CD4-positive, alpha-beta T cell treated with Interleukin-17A for 4 hours (primary cell): ENCODE measurements around the gene NPR3.

ENCODE experiments used
- DNase-seq: peaks from one replicate; pipeline ENCODE4 v3.0.0-alpha.2; 2020; ENCODE audit warnings: mixed read lengths

The NPR3 gene

DNA sequence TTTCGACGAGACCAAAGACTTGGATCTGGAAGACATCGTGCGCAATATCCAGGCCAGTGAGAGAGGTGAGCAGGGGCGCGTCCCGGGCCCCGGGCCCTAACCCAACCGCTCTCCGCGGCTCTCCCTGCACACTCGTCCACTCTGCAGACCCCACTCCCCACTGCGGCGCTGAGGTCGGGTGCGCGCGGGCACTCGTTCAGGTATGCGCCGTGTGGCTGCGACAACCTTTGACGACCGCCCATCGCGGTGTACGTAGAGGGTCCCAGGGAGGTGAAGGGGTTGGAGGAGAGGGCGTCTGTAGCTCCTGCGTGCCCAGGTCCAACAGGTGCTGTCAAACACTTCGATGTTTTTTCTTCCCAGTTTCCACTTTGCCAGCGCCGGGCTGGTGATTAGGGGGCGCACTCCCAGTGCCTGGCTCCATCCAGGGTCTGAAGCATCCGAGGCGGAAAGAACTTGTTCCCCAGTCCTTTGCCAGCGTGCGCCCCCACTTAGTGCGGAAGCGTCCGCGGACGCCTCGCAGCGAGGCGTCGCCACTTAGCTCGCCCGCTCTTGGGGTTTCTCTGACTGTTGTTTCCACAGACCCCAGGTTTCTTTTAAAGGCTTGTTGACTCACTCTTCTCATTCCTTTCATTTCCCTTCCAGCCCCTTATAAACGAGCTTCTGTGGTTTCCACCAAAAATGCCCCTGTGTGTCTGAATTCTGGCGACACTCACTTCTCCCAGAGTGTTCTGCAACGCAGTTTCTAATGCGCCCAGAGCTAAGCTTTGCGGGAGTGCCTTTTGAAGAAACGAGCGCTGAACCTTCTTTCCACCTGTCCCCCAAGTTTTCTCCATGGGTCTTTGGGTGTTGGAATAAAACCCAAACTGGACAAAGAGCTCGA, 1.6 kb downstream of the NPR3 start:
- DNase-seq = no peak

DNA sequence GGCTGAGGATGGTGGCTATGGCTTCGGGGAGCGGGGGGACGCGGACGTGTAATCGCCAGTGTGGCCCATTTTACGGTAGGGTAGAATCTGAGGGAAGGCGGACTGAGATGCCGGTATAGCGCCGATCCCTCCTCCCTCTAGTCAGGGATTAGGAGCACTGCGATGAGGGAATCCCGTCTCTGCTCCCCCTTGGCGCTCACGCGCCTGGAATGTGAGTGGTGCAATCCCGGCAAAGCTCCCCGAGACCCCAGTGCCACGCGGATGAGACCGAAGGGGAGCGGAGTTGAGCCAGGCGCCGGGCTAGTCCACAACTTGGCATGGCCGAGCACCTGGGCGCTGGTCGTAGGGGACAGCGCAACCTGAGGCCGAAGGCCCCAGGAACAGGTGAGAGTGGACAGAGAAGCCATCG, 2.2 kb downstream of the NPR3 start:
- no peak for DNase-seq

GRCh38 chr5:32713770-32714381, 2.8 kb downstream of the NPR3 start:
- DNase-seq = no peak

DNA sequence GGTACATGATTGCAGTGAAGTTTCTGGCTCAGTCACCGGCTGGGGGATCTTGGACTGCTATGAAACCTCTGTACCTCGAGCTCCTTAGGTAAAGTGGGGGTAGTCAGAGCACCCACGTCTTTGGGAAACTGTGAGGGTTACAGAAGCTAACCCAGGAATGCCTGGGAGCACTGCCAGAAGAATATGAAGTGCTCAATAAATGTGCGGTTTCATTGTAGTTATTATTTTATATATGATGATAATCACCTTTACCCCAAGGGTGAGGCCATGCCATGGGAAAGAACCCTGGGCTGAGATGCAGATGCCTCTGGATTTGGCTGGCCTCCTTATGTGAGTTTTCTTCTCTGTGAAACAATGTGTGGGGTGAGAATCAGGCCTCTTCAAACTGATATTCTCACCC, 3.7 kb downstream of the NPR3 start:
- no peak for DNase-seq

- DNase-seq = no peak
These were observed 9.2 kb downstream of the NPR3 start for GRCh38 chr5:32720300-32720699.

GRCh38 chr5:32721626-32722025, 10.5 kb downstream of the NPR3 start:
- DNase-seq = no peak

- DNase-seq = no peak
These were observed 11.8 kb downstream of the NPR3 start for GRCh38 chr5:32722957-32723356.

GRCh38 chr5:32724526-32724925, 13.4 kb downstream of the NPR3 start:
- no peak for DNase-seq

DNA sequence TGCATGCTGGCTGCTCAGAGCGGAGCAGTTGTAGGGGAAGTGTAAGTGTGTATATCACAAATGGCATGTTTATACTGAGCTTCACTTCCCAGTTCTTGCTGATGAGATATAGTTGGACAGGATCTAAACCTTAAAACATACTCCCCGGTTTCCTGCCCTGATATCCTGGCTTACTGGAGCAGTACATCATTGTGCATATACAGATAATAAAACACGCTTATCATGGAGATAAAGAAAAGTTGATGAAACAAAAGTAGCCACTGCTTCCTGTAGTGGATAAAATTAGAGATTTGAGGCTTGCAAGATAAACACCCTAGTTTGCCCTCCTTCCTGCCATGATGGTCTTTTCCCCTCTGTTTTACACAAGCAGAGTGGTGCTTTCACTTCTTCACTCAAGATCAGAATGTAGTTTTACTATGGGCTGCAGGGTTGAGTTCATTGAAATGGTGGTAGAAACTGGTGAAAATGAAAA, 15.0 kb downstream of the NPR3 start:
- DNase-seq = no peak

GRCh38 chr5:32729651-32730050, 18.5 kb downstream of the NPR3 start:
- DNase-seq = no peak

DNA sequence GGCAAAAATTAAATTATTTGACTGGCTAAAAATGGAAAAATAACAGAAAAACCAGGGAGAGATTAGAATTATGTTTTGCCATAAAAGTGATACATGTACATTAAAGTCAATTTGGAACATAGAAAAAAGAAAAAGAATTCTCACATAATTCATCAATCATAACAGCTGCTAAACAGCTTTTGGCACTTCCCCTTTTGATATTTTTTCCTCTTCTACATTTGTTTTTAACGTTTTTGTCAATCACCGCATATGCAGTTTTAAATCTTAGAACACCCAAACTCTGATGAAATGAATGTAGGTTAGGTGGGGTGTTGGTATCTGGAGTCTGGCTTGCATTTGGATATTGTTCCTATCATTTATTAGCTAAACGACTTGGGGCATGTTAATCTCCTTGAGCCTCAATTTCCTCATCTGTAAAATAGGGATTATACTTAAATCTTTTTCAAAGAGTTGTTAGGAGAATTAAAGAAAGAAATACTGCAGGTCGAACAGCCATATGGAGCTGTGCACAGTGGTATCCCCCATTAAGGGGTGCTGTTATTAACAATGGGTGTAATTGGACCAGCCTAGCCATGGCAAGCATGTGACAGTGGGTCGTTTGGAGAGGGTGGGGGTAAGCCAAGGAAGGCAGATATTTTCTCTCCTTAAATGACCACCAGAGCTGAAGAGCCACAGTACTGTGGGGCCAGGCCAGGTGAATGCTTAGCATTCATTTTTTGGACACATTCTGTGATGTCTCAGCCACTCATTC, 22.6 kb downstream of the NPR3 start:
- no peak for DNase-seq

- DNase-seq = no peak
These were observed 23.8 kb downstream of the NPR3 start for GRCh38 chr5:32734827-32735378.

GRCh38 chr5:32735512-32735911, 24.4 kb downstream of the NPR3 start:
- no peak for DNase-seq

GRCh38 chr5:32736842-32737241, 25.7 kb downstream of the NPR3 start:
- DNase-seq = no peak

DNA sequence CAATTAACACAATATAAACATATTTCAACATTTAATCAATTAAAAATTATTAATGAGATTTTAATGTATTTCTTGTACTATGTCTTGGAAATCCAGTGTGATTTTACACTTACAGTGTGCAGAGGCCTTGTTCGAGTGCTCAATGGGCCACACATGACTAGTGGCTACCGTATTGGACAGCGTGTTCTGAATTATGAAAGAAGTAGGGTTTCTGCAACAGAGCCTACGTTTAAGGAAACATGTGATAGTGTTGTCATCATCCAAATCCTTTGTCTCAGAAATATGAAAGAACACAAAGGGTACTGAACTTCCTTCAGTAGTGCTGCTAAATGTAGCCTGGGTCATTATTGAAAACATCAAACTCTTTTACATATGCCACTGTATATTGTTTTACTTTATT, 29.5 kb downstream of the NPR3 start:
- DNase-seq = no peak

GRCh38 chr5:32745317-32745716, 34.2 kb downstream of the NPR3 start:
- DNase-seq = no peak

DNA sequence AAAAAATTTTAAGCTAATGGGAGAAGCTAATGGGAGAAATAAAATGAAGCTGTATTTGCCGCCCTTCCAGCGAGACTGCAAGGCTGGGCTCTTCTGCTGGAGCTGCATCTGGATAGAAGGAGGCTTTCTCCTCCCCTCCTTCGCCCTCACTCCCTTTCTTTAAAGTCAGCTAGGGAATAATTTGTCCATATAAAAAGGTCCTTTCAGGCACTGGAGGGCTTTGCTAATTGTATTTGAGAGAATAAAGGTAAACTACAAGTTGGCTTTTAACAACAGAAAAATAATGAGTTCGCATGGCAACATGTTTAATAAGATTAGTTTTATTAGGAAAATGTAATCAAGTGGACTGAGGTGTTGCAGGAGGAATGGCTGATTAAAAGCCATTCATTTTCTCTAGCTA, 41.3 kb downstream of the NPR3 start:
- DNase-seq = no peak

DNA sequence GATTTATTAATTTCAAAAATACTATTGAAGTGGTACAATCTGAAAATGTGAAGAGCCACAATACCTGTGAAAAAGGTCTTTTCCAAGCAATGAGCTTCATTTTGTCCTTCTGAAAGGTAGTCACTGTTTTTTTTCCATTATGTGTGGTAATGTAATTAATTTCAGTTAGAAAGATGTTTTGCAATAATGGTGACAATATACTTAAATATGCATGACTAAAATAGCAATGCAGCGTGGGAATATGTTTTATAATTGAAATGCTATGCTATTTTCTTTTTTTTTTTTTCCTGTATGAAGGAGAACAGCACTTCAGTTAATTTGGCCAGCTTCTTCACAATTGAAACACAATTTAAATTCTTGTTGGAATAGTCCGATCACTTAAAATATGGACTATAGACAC, 41.9 kb downstream of the NPR3 start:
- no peak for DNase-seq

GRCh38 chr5:32753765-32754164, 42.6 kb downstream of the NPR3 start:
- DNase-seq = no peak

DNA sequence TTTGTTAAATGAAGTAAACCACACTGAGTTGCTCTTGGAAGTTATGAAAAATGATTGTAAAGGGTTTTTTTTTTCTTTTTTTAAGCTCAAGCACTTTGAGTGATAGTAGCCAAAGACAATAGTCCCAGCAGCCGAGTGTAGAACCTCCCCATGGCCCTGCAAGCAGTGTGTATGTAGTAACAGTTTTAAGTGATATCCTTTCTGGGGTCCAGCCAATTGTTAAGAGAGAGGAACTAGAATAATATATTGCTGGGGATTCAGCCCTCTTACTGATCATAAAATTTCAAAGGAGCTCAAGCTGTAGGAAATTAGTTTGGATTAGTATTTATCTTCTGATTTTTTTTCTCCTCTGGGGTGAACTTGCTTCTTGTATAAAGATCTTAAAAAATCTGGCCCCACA, 43.2 kb downstream of the NPR3 start:
- DNase-seq = no peak

GRCh38 chr5:32760091-32760509, 49.0 kb downstream of the NPR3 start:
- no peak for DNase-seq

GRCh38 chr5:32765266-32765665, 54.1 kb downstream of the NPR3 start:
- DNase-seq = no peak

- no peak for DNase-seq
These were observed 56.9 kb downstream of the NPR3 start for GRCh38 chr5:32767948-32768467.
